HepG2 (cell line): ENCODE measurements around the gene RNF13. TPM values are rescaled to one million over a fixed set of nuclear protein-coding genes. Genes with fewer than 3 reads are reported as not detected.

Experiments used
- CBFB ChIP-seq: sonication (generic); formaldehyde crosslinking; IDR thresholded peaks from 2 replicates; pipeline ENCODE4 v1.4.0; 2020; ENCODE audit warnings: missing genetic modification reagents
- EP300 ChIP-seq, 3 experiments: sonication (generic) in 1 of 3; formaldehyde crosslinking in 1 of 3; IDR thresholded peaks; 2 replicates each; pipeline versions ENCODE4 v1.5.1 to v1.6.1; 2011 to 2020; ENCODE audit warnings: low read depth in 2 of 3, low read length in 2 of 3, borderline replicate concordance in 1 of 3, improper control_type of control experiment in 1 of 3, mild to moderate bottlenecking in 1 of 3, missing genetic modification reagents in 1 of 3, moderate library complexity in 1 of 3
- FOXA1 ChIP-seq, 2 experiments: fragments of 450-650 bp in 1 of 2; sonication (generic) in 1 of 2; formaldehyde crosslinking in 1 of 2; IDR thresholded peaks; 2 replicates each; pipeline versions ENCODE4 v1.4.0 to v1.6.1; 2016 to 2020; ENCODE audit warnings: missing genetic modification reagents in 1 of 2
- HMG20A ChIP-seq: IDR thresholded peaks from 2 replicates; pipeline ENCODE4 v1.6.1; 2016; ENCODE audit warnings: borderline replicate concordance
- HOXA7 ChIP-seq: sonication (generic); formaldehyde crosslinking; IDR thresholded peaks from 2 replicates; pipeline ENCODE4 v1.8.1; 2022; ENCODE audit warnings: mild to moderate bottlenecking, missing genetic modification reagents, moderate library complexity
- IRX3 ChIP-seq: sonication (generic); formaldehyde crosslinking; IDR thresholded peaks from 2 replicates; pipeline ENCODE4 v1.8.1; 2023; ENCODE audit warnings: mild to moderate bottlenecking, low read depth, missing genetic modification reagents, borderline replicate concordance
- MED13 ChIP-seq: sonication (generic); formaldehyde crosslinking; IDR thresholded peaks from 2 replicates; pipeline ENCODE4 v1.5.0; 2020; ENCODE audit warnings: missing genetic modification reagents
- MEIS2 ChIP-seq: sonication (generic); formaldehyde crosslinking; IDR thresholded peaks from 2 replicates; pipeline ENCODE4 v1.9.0; 2021; ENCODE audit warnings: mild to moderate bottlenecking, missing genetic modification reagents
- NCOA5 ChIP-seq: sonication (generic); formaldehyde crosslinking; IDR thresholded peaks from 2 replicates; pipeline ENCODE4 v1.4.0; 2020; ENCODE audit warnings: missing genetic modification reagents
- PAF1 ChIP-seq: IDR thresholded peaks from 2 replicates; pipeline ENCODE4 v1.6.1; 2016; ENCODE audit warnings: missing genetic modification reagents, missing compliant biosample characterization
- SP2 ChIP-seq: sonication (generic); formaldehyde crosslinking; IDR thresholded peaks from 2 replicates; pipeline ENCODE4 v1.5.1; 2020; ENCODE audit warnings: mild to moderate bottlenecking, missing genetic modification reagents
- YY1 ChIP-seq: IDR thresholded peaks from 2 replicates; pipeline ENCODE4 v1.6.1; 2011; ENCODE audit warnings: low read length, low read depth, moderate library complexity, mild to moderate bottlenecking; ENCODE audit not compliant: insufficient read depth, insufficient replicate concordance
- ZEB1 ChIP-seq: IDR thresholded peaks from 2 replicates; pipeline ENCODE4 v1.6.1; 2012; ENCODE audit warnings: mild to moderate bottlenecking, low read depth, inconsistent platforms; ENCODE audit not compliant: insufficient replicate concordance
- ZFP36 ChIP-seq: fragments of 150-350 bp; IDR thresholded peaks from 2 replicates; pipeline ENCODE4 v1.6.1; 2018; ENCODE audit warnings: borderline replicate concordance, low read length, low read depth; ENCODE audit not compliant: partially characterized antibody
- ZFP82 ChIP-seq: sonication (generic); formaldehyde crosslinking; IDR thresholded peaks from 2 replicates; pipeline ENCODE4 v1.5.1; 2020; ENCODE audit warnings: mild to moderate bottlenecking, missing genetic modification reagents, borderline replicate concordance
- ZNF296 ChIP-seq: sonication (generic); formaldehyde crosslinking; conservative IDR thresholded peaks from 2 replicates; pipeline ENCODE4 v1.5.0; 2020; ENCODE audit warnings: mild to moderate bottlenecking, missing genetic modification reagents
- ZNF510 ChIP-seq: sonication (generic); formaldehyde crosslinking; IDR thresholded peaks from 2 replicates; pipeline ENCODE4 v1.4.0; 2020; ENCODE audit warnings: low read depth, mild to moderate bottlenecking, missing genetic modification reagents
- ZNF749 ChIP-seq: sonication (generic); formaldehyde crosslinking; IDR thresholded peaks from 2 replicates; pipeline ENCODE4 v1.8.0; 2022; ENCODE audit warnings: mild to moderate bottlenecking, missing genetic modification reagents, moderate library complexity, borderline replicate concordance
- ZNF761 ChIP-seq: sonication (generic); formaldehyde crosslinking; conservative IDR thresholded peaks from 2 replicates; pipeline ENCODE4 v1.4.0; 2020; ENCODE audit warnings: mild to moderate bottlenecking, missing genetic modification reagents
- ZNF768 ChIP-seq: sonication (generic); formaldehyde crosslinking; IDR thresholded peaks from 2 replicates; pipeline ENCODE4 v1.4.0; 2020; ENCODE audit warnings: missing genetic modification reagents
- polyA plus RNA-seq, 8 experiments: library from polyadenylated mRNA; depleted of rRNA in 3 of 8; stranded (reverse) in 7 of 8; unstranded in 1 of 8; fragments of >200 nt; fragmentation: Illumina TruSeq in 4 of 8; extraction: Trizol in 4 of 8; gene quantifications; 2 replicates each; pipeline versions ENCODE4 v1.2.1 to v1.2.3, GENCODE V29; 2011 to 2016; ENCODE audit warnings: low read depth in 4 of 8, missing spikeins in 1 of 8, mixed read lengths in 1 of 8; ENCODE audit not compliant: insufficient read depth in 1 of 8
- total RNA-seq, 5 experiments: library from RNA; depleted of rRNA; stranded (reverse); fragments of >200 nt; fragmentation: Illumina TruSeq; extraction: Trizol; gene quantifications; 2 replicates each; pipeline ENCODE4 v1.2.3, GENCODE V29; 2016; ENCODE audit warnings: low read depth in 1 of 5
- TF ChIP-seq, protein P1 (sequence below): sonication (generic); formaldehyde crosslinking; IDR thresholded peaks from 2 replicates; pipeline ENCODE4 v1.5.0; 2020; ENCODE audit warnings: mild to moderate bottlenecking, missing genetic modification reagents, moderate library complexity
- TF ChIP-seq, protein P2 (sequence below): sonication (generic); formaldehyde crosslinking; IDR thresholded peaks from 2 replicates; pipeline ENCODE4 v1.5.1; 2020; ENCODE audit warnings: missing genetic modification reagents, mild to moderate bottlenecking, borderline replicate concordance
- TF ChIP-seq, protein P3 (sequence below): sonication (generic); formaldehyde crosslinking; IDR thresholded peaks from 2 replicates; pipeline ENCODE4 v1.4.0; 2020; ENCODE audit warnings: missing genetic modification reagents, mild to moderate bottlenecking, borderline replicate concordance
- TF ChIP-seq, protein P4 (sequence below): sonication (generic); formaldehyde crosslinking; IDR thresholded peaks from 2 replicates; pipeline ENCODE4 v1.4.0; 2020; ENCODE audit warnings: missing genetic modification reagents

RNF13 gene
- total and polyA plus RNA-seq, 2 of the 13 experiments (the other 11 are each of a cell fraction or from before 2014, with no cell fraction given) = 39.8 to 46.0 TPM

DNA sequence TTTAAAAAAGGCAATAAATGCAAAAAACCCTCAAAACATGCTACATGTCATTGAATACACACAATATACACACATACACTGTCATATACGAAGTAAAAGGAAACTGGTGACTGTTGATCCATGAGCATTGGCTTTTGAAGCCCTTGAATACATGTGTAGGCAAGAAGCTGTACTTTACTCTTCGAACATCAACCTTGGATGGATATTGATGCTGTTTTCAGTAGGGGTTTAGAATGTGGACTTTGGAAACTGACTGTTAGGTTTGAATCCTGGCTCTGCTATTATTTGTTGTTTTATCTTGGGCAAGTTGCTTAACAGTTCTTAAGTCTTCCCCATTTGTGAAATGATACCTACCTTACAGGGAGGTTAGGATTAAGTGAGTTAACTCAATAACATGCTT, 30.5 kb downstream of the RNF13 start (continued):
- no peak for TF ChIP-seq ZFP36
- no peak for TF ChIP-seq ZNF768
- no peak for TF ChIP-seq ZNF296 (CRISPR knock-in tag)
- TF ChIP-seq EP300 (IDR thresholded peaks at IDR 0.05; ENCODE audit: low read depth in 2 of 2, low read length in 2 of 2) = peak in 1 of 2 experiments; percentile 76; a peak in 2 of 4 replicates
- no peak for TF ChIP-seq EP300 (CRISPR knock-in tag; IDR thresholded peaks at IDR 0.05; ENCODE audit: borderline replicate concordance)
- no peak for TF ChIP-seq ZFP82 (CRISPR knock-in tag)
- TF ChIP-seq SP2 = no peak
- no peak for TF ChIP-seq ZNF510 (CRISPR knock-in tag)
- no peak for TF ChIP-seq PAF1 (CRISPR knock-in tag)
- TF ChIP-seq, protein P1, sequence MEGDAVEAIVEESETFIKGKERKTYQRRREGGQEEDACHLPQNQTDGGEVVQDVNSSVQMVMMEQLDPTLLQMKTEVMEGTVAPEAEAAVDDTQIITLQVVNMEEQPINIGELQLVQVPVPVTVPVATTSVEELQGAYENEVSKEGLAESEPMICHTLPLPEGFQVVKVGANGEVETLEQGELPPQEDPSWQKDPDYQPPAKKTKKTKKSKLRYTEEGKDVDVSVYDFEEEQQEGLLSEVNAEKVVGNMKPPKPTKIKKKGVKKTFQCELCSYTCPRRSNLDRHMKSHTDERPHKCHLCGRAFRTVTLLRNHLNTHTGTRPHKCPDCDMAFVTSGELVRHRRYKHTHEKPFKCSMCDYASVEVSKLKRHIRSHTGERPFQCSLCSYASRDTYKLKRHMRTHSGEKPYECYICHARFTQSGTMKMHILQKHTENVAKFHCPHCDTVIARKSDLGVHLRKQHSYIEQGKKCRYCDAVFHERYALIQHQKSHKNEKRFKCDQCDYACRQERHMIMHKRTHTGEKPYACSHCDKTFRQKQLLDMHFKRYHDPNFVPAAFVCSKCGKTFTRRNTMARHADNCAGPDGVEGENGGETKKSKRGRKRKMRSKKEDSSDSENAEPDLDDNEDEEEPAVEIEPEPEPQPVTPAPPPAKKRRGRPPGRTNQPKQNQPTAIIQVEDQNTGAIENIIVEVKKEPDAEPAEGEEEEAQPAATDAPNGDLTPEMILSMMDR = no peak
- no peak for TF ChIP-seq FOXA1 (IDR thresholded peaks at IDR 0.05)
- TF ChIP-seq FOXA1 (CRISPR knock-in tag; IDR thresholded peaks at IDR 0.05) = no peak
- no peak for TF ChIP-seq IRX3 (CRISPR knock-in tag)
- TF ChIP-seq ZNF749 (CRISPR knock-in tag) = no peak
- no peak for TF ChIP-seq ZNF761 (CRISPR knock-in tag)
- no peak for TF ChIP-seq YY1
- peak; percentile 45; the same call in 1 of the 2 replicates for TF ChIP-seq HMG20A
- TF ChIP-seq, protein P2, sequence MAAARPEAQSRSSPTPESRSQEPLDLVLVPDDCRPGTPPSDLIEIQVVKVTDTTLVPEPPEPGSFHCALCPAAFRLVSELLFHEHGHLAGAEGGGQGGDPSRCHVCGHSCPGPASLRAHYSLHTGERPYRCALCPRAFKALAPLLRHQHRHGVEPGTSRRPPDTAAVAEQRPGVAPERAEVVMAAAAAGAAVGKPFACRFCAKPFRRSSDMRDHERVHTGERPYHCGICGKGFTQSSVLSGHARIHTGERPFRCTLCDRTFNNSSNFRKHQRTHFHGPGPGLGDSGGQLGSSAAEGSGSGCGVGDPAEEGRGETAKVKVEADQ (CRISPR knock-in tag) = no peak
- TF ChIP-seq, protein P3, sequence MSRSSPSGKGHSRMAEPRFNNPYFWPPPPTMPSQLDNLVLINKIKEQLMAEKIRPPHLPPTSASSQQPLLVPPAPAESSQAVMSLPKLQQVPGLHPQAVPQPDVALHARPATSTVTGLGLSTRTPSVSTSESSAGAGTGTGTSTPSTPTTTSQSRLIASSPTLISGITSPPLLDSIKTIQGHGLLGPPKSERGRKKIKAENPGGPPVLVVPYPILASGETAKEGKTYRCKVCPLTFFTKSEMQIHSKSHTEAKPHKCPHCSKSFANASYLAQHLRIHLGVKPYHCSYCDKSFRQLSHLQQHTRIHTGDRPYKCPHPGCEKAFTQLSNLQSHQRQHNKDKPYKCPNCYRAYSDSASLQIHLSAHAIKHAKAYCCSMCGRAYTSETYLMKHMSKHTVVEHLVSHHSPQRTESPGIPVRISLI (CRISPR knock-in tag) = no peak
- no peak for TF ChIP-seq MEIS2 (CRISPR knock-in tag)
- TF ChIP-seq NCOA5 = no peak
- TF ChIP-seq, protein P4, sequence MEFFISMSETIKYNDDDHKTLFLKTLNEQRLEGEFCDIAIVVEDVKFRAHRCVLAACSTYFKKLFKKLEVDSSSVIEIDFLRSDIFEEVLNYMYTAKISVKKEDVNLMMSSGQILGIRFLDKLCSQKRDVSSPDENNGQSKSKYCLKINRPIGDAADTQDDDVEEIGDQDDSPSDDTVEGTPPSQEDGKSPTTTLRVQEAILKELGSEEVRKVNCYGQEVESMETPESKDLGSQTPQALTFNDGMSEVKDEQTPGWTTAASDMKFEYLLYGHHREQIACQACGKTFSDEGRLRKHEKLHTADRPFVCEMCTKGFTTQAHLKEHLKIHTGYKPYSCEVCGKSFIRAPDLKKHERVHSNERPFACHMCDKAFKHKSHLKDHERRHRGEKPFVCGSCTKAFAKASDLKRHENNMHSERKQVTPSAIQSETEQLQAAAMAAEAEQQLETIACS (CRISPR knock-in tag) = no peak
- no peak for TF ChIP-seq HOXA7
- no peak for TF ChIP-seq CBFB (CRISPR knock-in tag)
- no peak for TF ChIP-seq MED13 (CRISPR knock-in tag)
- TF ChIP-seq ZEB1 = no peak
